ENCODE data around the gene TOP3A.

DNA sequence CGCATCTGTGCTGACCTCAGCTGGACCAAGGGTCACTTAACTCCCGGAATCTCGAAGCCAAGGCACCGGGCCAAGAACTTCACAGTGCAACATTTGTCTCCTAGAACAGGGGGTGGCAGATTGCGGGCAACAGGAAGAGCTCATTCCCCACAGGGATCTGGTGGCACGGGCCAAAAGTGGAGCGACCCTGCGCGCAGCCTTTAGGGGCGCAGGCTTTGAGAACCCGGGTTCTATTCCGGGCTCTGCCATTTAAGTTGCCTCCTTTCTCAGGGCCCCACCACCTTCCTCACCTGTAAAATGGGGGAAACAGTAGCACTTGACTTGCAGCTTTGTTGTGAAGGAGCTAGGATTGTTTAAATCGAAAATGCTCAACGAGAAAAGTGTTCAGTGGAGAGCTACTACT lies 47.9 kb upstream of the TOP3A start:
- TF ChIP-seq, protein P1, sequence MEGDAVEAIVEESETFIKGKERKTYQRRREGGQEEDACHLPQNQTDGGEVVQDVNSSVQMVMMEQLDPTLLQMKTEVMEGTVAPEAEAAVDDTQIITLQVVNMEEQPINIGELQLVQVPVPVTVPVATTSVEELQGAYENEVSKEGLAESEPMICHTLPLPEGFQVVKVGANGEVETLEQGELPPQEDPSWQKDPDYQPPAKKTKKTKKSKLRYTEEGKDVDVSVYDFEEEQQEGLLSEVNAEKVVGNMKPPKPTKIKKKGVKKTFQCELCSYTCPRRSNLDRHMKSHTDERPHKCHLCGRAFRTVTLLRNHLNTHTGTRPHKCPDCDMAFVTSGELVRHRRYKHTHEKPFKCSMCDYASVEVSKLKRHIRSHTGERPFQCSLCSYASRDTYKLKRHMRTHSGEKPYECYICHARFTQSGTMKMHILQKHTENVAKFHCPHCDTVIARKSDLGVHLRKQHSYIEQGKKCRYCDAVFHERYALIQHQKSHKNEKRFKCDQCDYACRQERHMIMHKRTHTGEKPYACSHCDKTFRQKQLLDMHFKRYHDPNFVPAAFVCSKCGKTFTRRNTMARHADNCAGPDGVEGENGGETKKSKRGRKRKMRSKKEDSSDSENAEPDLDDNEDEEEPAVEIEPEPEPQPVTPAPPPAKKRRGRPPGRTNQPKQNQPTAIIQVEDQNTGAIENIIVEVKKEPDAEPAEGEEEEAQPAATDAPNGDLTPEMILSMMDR (IDR thresholded peaks at IDR 0.05), result peak in 1 of 5 experiments; percentile 14
- TF ChIP-seq EP300 (IDR thresholded peaks at IDR 0.05; ENCODE audit: low read depth), result no peak

Measured in transverse colon (tissue), 3 donors.